AG09309 (cell line): ENCODE measurements around the gene PDZK1.
"Not testable (repeated sequence)": the region's sequence is repeated elsewhere in the genome, so short reads cannot be mapped to it uniquely, and the experiment has no call there.

Source experiments
- DNase-seq: peaks from one replicate; pipeline ENCODE4 v3.0.0-alpha.2; 2010; ENCODE audit warnings: low read depth
- H3K4me3 ChIP-seq: 2 replicates; pipeline ENCODE4 v1.5.1; 2011; ENCODE audit warnings: mild to moderate bottlenecking, low read depth, low read length, moderate library complexity; ENCODE audit not compliant: control insufficient read depth
- TF ChIP-seq, protein P1 (sequence below): IDR thresholded peaks from 2 replicates; pipeline ENCODE4 v1.5.1; 2011; ENCODE audit warnings: mild to moderate bottlenecking, low read depth, low read length, inconsistent platforms; ENCODE audit not compliant: insufficient read depth, control insufficient read depth; ENCODE audit errors: missing control alignments

The PDZK1 gene

DNA sequence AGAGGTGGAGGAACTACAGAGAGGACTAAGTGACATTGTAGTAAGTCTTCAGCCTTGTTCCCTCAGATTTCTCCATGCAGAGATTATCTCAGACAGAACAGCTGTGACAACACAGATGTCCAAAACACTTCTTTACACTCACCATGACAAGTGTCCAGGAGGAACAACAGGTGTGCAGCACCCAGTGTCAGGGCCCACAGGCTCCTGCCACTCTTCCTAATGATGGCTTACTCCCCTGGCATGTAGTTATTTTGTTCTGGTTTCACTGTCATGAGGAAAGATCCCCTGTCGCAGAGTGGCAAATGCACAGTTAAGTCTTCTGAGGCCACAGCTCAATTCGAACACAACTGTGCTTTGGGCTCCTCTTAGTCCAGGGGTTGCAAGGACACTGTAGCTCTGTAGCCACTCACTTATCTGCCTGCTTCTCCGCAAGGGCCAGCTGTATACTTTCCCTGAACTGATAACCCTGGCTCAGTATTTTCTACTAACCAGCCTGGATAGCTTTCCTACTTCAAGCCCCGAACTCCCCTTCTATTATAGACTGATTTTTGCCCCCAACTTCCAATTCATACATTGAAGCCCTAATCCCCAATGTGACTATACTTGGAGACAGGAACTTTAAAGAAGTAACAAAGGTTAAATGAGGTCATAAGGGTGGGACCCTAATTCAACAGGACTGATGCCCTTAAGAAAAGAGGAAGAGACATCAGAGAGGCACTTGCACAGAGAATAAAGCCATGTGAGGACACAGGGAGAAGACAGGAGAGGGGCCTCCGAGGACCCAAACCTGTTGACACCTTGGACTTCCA, 11.1 kb downstream of the PDZK1 start:
- DNase-seq: no peak
- TF ChIP-seq, protein P1, sequence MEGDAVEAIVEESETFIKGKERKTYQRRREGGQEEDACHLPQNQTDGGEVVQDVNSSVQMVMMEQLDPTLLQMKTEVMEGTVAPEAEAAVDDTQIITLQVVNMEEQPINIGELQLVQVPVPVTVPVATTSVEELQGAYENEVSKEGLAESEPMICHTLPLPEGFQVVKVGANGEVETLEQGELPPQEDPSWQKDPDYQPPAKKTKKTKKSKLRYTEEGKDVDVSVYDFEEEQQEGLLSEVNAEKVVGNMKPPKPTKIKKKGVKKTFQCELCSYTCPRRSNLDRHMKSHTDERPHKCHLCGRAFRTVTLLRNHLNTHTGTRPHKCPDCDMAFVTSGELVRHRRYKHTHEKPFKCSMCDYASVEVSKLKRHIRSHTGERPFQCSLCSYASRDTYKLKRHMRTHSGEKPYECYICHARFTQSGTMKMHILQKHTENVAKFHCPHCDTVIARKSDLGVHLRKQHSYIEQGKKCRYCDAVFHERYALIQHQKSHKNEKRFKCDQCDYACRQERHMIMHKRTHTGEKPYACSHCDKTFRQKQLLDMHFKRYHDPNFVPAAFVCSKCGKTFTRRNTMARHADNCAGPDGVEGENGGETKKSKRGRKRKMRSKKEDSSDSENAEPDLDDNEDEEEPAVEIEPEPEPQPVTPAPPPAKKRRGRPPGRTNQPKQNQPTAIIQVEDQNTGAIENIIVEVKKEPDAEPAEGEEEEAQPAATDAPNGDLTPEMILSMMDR: no peak
- no peak overlapping the region for H3K4me3 ChIP-seq

DNA sequence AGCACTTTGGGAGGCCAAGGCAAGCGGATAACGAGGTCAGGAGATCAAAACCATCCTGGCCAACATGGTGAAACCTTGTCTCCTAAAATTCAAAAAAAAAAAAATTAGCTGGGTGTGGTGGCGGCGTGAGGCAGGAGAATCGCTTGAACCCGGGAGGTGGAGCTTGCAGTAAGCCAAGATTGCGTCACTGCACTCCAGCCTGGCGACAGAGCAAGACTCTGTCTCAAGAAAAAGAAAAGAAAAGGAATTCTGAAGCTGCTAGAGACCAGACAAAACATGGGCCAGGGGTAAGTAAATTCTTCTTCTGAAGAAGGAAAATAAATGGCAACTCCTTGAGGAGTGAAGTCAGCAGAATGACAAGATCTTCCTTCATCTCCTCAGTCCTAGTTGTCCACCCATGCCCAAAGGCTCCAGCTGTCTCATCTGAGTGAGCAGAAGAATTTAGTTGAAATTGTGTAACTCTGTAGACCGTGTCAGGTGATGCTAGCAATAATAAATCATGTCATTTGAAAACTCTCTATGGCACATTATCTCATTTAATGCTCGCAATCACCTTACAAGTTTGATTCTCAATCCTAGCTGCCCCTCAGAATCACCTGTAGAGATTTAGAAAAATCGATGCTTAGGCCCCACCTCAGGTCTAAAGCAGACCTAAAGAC, 14.3 kb downstream of the PDZK1 start:
- no peak for DNase-seq
- H3K4me3 ChIP-seq: no peak overlapping the region
- TF ChIP-seq, protein P1: no peak

DNA sequence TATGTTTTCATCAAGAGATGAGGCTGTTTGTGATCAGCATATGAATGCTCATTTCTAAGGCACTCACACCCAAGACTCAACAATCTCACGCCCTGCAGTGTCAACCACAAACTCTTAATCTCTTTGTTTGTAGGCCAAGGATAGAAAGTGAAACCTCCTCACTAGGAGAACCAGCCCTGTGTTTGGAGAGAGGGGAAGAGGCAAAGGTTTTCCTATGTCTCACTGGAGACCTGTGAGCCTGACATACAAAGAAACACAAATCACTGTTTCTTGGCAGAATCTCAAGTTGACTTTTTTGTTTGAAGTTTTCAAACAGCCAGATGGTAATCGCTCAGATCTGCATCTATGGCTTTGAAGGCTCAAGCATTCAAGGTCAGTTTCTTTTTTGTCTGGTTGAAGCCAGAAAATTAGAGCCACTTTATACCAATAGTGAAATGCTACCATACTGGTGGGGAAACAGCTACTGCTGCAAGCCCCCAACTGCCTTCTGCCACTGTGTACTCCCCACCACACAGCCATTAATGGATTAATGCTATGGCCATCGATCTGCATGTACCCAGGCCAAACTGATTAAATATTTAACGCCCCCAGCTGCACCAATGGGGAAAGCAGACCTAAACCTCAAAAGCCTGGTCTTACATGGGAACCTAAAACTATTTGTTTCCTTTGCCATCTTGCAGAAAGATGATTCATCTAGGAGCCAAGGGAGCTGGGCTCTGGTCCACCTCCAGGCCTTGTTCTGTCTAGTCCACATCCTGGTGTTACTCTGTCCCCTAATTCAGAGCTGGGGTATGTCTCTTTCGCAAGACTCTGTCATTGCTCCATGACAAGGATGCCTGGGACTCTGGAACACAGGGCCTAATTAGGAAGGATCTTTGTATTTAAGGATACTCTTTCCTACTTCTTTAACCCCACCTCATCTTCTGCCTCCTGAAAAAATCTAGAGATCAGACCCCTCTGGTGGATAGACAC, 16.3 kb downstream of the PDZK1 start:
- H3K4me3 ChIP-seq: no peak overlapping the region
- TF ChIP-seq, protein P1: no peak
- peak; percentile 52 for DNase-seq

DNA sequence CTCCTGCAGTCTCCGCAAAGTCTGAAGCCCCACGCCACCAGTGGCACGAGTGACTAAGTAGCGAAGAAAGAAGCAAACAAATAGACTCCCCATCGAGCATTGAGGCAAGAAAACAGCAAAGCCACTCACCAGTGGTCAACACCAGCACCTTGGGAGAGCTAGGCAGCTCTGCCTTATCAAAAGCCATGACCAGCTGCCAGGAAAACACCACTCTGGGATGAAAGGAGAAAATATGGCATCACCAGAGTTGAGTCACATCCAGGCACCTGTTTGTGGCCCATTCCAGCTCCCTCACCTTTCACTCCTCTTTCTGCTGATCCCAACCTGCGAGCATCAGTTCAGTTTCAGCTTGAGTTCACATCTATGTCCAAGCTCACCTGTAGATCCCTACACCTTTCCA, 17.2 kb downstream of the PDZK1 start:
- TF ChIP-seq, protein P1: no peak
- no peak for DNase-seq
- no peak overlapping the region for H3K4me3 ChIP-seq

DNA sequence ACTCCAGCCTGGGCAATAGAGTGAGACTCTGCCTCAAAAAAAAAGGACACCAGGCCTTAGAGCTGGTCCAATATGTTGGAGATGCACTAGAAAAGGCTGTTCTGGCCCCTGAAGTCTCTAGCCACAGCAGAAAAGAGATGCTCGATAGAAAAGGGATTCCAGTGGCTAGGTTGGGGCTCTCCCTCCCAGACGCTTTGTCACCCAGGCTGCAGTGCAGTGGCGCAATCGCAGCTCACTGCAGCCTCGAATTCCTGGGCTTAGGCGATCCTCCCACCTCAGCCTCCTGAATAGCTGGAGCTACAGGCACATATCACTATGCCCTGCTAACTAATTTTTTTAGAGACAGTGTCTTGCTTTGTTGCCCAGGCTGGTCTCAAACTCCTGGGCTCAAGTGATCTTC, 18.2 kb downstream of the PDZK1 start:
- H3K4me3 ChIP-seq: no peak overlapping the region
- DNase-seq: no peak
- TF ChIP-seq, protein P1: no peak

DNA sequence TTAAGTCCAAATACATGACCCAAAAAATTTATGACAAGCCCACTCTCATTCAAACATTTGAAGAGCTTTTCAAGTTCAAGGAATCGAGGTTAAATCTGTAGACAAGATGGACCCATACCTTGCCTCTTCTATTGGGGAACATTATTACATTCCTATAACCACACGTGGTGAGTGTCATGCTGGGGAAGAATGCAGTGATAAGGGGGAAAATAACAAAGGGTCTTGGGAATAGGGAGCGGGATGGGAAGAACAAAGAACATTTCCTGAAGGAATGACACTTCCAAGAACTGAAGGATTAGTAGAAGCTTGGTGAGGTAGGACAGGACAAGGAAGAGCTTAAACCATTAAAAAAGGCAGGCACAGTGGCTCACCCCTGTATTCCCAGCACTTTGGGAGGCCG, 18.8 kb downstream of the PDZK1 start:
- no peak for DNase-seq
- TF ChIP-seq, protein P1: no peak

DNA sequence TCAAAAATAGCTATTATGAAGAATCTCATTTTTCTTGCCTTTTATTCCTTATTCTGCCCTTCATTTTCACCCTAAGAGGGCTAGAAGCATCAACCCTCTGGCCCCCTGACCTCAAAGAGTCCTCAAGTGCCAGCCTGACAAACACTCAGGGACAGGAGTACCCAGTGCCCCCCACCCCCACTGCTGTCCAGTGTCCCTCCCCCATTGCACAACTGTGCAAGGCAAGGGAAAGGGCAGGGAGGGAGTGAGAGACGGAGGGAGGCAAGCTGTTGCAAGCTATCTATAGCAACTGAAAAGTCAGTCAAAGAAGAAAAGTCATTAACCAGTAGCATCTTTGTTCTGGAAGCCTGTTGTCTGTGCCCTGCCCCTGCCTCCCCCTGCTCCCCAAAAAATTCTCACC, 21.1 kb downstream of the PDZK1 start:
- H3K4me3 ChIP-seq, DNase-seq: not testable (repeated sequence)

More for the DNA sequence above, 18.8 kb downstream of the PDZK1 start:
- no peak overlapping the region for H3K4me3 ChIP-seq

DNA sequence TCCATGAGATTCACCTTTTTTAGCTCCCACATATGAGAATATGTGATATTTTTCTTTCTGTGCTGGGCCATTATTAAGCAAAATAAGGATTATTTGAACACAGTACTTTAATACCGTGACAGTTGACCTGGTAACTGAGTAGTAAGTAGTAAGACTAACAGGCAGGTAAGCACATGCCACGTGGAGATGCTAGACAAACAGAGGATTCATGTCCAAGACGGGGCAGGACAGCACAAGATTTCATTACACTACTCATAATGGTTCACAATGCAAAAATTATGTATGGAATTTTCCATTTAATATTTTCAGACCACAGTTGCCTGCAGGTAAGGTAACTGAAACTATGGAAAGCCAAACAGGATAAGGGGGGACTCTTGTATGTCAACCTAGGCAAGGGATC, 22.3 kb downstream of the PDZK1 start:
- H3K4me3 ChIP-seq, DNase-seq: not testable (repeated sequence)

DNA sequence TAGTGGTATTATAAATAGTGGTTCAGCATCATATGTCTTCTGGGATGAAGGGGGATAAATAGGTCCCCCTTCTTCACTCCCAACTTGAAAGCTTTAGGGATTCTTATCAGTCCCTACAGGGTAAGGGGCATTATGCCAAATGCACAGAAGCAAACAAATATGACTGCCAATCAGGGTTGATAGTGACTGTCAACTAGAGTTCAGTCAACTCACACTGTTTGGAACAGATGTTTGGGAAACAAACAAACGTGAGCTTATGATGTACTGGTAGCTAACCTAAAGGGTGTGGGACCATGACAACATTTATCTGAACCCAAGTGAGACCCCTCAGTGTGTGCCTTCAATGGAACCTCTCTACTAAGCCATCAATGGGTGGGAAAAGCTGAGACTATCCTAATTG, 34.0 kb downstream of the PDZK1 start:
- H3K4me3 ChIP-seq, DNase-seq: not testable (repeated sequence)

DNA sequence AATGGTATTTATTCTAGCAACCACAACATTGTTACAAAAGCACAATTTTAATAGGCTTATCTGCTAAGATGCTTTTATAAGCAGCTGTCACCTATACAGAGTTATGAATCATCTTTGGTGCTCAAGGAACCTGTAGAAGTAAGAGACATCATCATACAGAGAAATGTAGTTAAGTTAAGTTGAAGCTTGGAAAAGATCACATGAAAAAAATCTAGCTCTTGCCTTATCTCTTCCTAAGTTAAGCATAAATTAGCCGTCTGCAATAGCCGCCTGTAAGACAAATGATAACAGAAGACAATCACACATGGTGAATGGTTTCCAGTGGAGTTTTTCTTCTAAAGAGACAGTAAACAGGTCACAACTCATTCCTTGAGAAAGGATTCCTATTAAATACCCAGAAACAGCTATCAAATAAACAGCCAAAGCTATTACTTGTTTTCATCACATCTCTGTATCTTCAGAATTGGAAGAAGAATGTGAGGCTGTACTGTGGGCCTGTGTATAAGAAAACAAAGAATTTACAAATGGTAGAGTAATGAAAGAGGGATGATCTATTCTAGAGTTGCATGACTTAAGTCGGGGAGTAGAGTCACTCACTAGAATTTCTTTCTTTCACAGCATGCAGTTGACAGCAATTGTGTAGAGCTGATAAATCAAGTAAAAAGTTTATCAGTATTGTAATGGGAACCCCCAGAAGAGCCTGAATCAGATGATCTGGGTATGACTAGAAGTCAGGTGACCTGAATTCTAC, 36.0 kb downstream of the PDZK1 start:
- H3K4me3 ChIP-seq, DNase-seq: not testable (repeated sequence)
